HS-27A (cell line): ENCODE results near the gene MED29.

Experiments used
- DNase-seq: peaks from one replicate; pipeline ENCODE4 v3.0.0-alpha.2; 2012; ENCODE audit warnings: low read depth, missing footprints

Gene MED29, protein sequence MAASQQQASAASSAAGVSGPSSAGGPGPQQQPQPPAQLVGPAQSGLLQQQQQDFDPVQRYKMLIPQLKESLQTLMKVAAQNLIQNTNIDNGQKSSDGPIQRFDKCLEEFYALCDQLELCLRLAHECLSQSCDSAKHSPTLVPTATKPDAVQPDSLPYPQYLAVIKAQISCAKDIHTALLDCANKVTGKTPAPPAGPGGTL

DNA sequence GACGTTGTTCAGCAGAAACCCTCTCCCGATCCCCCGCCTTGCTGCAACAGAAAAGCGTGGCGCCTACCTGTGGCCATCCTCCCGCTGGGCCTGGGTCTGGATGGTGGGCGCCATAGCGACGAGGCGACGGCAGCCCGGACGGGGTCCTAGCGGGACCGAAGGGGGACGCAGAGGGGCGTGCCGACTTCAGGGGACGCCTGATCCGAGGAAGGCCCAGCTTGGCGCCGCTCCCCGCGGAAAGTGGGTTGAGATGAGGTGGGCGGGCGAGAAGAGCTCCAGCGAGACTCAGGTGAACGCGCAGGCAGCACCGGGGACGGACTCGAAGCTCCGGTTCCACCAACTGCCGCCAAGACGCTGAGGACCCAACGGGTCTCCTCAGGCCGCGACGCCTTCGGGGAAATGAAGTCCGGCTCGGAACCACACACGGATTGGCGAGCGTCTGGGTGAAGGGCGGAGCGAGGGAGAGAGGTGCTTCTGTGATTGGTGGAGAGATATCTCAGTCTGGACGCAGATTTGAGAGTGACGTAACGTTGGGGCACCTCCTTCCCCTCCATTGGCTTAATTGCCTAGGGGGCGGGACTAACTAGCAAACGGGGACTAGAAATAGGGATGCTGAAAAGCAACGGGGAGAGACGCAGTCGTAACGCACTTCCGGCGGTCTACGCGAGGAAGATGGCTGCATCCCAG is at the start of gene MED29, which contains the start of gene PAF1:
TSS of gene MED29 (plus strand) at position 628 of the 687 bp plus-strand sequence. CDS start at position 673, 45 bp downstream.
TSS of gene PAF1 (minus strand) at position 356 of the 687 bp plus-strand sequence. CDS start at position 114, 242 bp downstream.
- peak; percentile 100 for DNase-seq

DNA sequence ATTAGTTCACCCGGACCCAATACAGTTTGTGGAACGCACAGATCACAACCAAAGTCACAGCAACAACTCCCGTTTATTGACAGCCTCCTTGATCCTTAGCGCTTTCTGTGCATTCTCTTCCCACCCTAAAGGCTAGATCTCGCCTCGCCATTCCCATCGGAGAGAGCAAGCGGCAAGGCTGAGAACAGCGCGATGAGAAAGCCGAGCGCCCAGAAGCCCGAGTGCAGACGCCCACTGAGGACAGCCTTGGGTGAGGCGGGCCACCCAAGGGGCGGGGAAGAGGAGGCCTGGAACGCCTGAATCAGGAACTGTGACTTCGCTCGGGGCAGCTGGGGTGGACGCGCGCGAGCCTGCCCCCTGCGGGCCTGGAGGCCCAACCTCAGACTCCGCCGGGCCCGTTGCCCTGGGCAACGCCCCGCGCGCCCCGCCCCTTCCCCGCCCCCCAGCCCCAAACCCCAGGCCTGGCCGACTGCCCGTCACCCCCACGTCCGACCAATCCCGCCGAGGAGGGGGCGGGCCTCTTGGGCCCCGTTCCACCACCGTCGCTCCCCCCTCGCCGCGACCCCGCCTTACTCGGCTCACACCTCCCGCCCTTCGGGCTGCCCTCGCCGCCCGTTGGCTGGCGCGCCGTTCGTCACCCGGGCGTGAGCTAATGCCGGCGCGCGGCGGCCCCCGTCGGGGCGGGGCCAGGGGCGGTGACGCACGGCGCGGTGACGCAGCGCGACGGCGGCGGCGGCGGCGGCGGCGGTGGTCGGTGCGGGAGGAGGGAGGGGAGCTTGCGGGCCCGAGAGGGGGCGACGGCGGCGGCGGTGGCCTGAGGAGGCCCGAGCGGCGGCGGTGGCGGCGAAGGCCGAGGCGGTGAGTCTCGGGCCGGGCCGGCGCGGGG is 49.2 kb upstream of the MED29 start, which contains the start of gene SAMD4B:
TSS of gene SAMD4B (plus strand) at position 703 of the 886 bp plus-strand sequence. CDS start 14,473 bp downstream, outside the sequence.
- DNase-seq = peak; percentile 96

DNA sequence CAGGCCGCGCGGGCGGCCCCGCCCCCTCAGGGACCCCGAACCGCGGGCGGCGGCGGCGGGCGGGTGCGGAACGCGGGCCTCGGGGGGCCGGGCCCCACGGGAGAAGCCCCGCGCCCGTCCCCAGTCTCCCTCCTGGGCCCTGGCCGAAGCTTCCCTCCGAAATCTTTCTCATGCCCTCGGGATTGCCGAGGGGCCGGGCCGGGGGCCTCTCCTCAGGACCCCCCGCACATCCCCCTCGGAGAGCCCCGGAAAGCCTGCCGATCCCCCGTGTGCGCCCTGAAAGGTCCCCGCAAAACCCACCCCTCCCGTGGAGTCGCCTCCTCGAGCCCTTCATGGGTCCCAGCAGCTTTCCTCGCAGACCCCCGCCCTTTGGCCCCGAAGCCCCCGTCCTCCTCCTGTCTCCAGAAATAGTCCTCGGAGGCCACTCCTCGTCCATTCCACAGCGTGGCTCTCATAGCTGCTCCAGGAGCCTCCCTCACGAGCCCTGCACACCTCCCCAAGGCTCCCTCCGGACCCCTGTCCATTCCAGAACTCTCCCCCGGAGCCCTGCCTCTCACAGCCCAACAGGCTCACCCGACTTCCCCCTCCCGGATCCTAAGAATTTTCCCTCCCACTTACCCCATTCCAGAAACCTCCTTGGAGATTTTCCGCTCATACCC is 48.4 kb upstream of the MED29 start:
- no peak for DNase-seq

DNA sequence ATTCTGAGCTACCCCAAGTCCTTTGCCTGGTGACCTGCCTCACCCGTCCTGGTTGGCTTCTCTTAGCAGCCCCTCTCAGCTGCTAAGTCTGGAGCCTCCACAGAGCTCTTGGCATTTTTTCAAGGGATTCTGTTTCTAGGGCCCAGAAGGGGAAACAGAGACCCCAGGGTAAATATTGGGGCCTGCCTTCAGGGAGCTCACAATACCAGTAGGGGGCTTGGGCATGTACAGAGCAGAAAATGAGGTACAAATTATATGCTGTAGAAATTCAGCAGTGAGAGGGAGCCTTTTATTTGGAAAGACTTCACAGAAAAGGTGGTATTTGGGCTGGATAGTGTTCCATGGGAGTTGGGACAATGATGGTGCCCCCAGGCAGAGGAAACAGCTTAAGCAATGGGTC is 45.2 kb upstream of the MED29 start:
- no peak for DNase-seq

DNA sequence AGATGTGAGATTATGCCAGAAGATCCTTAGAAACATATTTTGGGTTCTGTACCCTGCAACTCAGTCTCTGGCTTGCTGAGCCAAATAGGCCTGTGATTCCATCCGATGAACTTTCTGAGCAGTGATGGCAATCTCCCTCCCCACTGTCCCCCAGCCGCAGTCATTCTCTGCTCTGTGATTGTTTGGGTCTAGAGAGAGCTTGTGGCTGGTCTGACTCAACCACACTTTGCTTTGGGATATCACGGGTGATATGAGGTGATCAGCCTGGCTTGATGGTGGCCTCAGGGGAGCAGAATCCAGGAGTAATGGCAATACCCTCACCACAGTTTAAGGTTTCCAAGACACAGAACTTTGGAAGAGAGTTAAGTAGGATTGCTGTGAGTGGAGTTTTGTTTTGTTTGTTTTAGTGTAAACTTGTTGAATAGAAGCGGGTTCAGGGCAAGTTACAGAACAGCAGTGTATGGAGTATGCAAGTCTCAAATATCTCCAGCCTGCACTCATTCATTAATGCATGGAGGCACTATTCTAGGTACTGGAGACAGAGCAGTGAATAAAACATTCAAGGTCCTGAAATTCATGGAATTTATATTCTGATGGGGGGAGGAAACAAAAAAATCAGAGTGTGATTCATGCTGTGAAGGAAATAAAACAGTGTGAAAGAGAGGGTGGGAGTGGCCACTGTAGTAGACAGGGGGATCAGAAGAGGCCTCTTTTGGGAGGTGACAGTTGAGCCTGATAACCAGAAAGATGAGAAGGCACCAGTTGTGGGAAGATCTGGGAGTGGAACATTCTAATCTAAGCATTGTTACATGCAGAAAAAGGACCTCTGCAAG is 43.6 kb upstream of the MED29 start:
- no peak for DNase-seq

DNA sequence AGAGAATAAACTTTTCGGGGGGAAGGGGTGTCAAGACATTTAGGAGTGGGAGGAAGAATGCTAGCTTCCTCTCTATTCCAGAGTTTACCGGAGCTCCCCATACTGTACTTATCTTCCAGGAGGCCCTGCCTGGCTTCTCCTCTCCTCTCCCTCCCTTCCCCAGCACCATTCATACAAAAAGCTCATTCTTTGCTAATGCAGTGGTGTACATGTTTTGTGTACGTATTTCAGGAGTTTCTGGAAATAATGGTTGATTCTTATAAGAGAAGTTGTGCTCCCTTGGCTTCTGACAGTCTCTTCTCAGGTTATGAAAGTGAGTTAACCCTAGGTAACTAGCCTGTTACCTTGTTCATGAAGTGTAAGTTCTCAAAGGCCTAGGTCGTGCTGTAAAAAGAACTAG is 41.9 kb upstream of the MED29 start:
- DNase-seq = no peak

DNA sequence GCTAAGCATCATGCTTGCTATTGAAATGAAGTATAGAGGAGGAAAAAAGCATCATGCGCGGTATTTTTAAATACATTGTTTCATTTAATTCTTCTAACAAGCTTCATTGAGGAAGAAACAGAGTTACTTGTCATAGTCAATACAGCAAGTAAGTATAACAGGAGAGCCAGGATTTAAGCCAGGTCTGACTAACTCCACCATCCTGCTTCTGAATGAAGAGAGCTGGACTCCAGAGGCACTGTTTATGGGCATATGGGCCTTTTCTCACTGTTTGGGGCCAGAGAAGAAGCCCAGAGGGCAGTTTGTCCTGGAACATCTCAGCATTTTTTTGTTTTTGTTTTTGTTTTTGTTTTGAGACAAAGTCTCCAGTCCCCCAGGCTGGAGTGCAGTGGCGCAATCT is 41.0 kb upstream of the MED29 start:
- DNase-seq = no peak

DNA sequence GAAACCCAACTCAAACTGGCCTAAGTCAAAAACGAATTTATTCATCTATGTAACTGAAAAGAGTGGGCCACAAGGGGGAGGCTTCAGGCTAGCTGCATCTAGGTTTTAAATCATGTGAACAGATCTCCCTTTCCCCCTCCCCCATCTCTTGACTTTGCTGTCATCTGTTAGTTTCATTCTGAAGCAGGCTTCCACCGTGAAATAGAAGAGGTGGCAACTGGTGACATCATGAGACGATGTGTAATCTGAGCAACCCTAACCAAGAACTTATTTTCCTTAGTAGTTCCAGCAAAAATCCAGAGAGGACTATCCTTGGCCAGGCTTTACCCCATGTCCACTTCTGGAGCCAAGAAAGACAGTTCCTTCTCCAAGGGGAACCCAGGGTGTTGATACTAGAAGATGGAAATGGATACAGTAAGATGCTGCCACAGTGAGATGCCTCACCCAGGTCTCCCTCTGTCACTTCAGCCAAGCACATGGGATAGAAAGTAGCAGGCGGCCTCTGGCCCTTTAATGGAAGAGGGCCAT is 39.6 kb upstream of the MED29 start:
- DNase-seq = no peak

DNA sequence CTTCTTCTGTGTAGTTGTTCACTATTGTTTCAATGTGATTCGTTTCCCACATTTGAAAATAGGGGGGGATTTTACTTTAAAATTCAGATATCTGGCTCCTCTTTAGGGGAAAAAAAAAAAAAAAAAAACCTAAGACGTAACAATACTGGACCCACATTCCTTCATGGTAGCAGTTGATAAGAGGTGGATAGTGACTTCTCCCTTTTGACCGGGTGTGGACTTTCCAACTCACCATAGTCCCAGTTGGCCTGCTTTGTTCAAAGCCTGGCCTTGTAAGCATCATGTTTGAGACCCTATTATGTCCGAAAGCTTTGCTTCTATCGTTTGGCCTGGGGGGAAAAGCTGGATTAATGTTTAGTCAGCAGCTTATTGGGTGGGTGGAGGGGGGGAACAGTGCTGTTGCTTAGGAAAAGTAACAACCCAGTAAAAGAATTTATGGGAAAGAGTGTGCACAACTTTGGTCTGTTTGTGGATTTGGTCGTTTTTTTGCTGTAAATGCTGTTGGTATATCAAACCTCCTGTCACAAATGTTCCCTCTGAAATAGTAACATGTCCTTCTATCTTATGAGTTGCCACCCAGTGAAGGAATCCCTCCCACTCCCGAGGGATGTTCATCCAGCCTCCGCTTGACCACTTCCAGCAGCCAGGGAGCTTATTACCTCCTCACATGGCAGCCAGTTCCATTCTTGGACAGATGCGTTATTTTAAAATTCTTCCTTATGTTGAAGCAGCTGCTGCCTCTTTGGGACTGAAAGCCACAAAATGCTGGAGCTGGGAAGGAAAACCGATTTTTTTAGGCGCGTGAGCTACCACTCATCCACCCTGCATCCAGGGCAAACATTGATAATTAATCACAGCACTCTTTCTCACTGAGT is 38.6 kb upstream of the MED29 start:
- DNase-seq = no peak

DNA sequence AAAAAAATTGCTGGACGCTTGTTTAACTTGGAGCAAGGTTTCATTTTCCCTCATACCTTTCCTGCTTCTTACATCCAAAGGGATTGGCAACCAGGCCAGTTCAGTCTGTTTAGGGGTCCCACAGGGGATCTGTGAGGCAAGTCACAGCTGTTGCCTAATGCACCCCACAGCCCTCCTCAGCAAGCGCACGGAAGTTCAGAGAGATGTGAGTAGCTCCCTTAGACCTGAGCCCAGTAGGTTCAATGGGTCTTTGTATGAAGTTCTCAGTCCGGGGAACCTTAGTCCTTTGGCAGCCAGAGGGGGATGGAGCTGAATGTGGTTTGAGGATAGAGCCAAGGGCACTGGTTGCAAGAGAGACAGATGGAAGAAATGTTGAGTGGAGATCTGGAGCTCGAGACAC is 35.9 kb upstream of the MED29 start:
- no peak for DNase-seq

DNA sequence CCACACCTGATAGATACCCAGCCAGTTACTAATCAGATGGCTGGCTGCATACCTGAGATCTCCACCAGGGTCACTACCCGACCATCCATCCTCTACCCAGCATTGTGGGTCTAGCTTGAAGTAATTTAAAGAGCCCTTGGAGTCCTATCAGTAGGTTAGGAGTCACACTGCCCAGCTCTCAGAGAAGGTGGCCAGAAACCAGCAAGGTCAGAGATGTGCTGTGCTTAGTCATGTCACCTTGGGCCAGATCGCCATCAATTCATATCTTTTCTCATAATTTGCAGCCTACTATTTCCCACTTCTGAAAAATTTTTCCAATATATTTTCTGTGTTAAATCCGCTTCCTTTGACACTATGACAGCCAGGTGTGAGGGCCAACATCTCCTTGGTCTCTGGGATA is 35.1 kb upstream of the MED29 start:
- DNase-seq = no peak

DNA sequence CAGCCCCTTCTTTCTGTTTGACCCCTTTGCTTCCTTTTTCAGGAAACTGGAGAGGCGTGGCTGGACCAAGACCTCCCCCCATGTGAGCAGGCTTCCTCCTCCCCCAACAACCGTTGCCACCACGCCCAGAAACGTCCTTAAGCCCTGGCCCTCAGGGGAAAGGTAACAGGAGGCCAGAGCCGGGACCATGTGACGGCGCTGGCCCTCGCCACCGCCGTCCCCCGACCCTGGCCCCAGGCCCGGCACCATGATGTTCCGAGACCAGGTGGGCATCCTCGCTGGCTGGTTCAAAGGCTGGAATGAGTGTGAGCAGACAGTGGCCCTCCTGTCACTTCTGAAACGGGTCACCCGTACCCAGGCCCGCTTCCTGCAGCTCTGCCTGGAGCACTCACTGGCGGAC is 34.5 kb upstream of the MED29 start:
- DNase-seq = no peak

DNA sequence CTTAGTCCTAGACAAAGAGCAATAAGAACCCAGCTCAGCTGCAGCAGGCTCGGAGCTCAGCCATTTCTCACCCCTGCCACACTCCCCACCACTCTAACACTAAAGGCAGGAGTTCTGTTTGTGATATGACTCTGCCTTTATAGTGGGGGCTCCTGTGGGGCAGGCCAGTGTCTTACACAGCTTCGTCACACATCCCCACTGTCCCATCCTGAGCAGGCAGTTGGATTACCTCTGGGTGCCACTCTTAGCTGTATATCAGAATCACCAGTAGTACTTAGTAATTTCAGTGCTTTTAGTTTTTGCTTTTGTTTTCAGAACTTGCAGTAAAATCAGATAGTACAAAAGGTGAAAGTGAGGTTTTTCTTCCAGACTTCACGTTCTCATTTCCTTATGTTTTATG is 32.2 kb upstream of the MED29 start:
- DNase-seq = no peak

DNA sequence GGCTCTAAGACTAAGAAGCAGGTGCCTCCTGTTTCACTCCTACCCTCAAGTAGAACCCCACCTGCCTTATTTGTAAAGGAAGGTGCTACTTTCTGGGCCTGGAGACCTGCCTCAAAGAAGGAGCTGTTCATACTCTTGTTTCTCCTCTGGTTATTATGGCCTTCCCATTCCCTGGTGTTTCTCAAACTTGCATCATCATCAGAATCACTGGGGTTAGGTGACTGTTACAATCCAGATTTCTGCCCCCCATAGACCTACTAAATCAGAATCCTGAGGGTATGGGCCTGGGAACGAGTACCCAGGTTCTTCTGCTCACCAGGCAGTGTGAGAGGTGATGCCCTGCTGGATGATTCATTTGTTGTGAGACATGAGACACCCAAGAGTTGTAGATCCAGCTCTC is 30.6 kb upstream of the MED29 start:
- DNase-seq = no peak

DNA sequence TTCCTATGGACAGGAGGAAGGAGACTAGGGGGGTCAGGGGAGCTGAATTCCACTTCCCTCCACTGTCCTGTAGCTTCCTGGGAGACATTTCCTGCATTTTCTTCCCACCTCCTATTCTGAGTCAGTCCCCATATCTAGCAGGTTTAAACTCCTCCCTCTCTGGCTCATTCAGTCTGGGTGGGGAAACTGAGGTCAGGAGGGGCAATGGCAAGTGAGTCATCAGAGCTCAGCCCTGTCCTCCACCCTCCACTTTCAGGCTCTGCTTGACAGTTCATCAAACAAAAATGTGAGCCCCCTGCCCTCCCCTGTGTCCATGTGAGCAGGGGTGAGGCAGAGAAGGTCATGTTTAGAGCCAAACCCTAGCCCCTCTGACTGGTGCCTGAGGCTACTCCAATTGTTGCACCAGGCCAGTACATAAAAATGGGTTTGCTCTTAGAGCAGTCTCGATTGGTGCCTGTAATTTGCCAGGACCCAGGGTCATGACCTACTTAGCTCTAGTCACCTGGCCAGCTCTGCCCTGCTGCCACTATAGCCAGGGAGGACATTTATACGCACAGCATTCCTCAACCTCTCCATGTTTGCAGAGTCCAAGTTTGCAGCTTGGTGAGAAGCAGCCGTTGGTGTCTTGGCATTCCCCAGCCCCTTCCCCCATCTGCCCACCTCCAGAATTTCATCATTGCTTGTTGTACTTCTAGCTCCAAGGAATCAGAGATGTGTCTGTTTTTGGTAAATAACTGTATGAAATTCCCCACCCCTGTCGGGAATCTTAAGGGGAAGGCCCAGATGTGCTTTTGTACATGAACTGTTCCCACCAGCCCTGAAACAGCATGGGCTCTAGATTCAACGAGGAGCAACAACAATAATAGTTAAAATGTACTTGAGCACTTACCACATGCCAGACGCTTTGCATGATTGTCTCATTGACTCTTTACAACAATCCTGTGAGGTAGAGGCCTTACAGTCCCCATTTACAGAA is 28.2 kb upstream of the MED29 start:
- DNase-seq = peak; percentile 36

DNA sequence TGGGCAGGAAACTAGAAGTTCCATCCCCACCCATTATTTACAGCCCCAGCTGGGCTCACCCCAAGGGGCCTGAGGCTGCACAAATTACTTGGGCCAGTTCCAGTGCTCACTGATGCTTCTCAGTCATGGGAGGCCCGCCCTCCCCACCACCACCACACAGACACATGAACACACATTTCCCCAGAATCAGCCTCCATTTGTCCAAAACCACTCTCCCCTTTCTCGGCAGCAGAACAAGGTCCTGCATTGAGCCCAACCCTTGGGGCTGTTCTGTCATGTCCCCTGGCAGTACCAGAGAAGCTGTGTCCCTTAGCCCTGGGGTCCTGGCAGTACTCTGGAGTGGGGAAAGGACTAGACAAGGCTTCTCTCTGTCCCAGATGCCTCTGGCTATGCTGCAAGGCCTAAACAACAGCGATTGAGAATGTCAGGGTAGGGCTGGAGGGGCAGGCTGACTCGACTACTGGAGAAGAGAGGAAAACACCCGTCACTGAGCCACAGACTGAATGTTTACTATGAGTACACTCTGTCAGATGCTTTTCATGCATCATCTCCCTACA is 27.2 kb upstream of the MED29 start:
- no peak for DNase-seq

DNA sequence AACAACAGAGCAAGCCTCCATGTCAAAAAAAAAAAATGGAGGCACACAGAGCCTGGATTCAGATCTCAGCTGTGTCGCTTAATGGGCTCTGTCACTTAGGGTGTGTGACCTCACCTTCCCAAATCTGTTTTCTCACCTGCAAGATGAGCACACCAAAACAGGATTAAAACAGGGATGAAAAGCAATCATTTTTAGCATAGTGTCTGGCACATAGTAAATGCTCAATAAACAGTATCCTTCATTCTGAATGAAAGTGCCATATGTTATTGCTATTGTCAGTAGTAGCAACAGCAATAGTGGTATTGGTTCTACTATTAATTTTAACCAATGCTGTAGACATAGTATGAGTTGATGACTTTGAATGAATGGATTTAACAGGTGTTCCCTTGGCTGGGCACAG is 25.6 kb upstream of the MED29 start:
- no peak for DNase-seq

DNA sequence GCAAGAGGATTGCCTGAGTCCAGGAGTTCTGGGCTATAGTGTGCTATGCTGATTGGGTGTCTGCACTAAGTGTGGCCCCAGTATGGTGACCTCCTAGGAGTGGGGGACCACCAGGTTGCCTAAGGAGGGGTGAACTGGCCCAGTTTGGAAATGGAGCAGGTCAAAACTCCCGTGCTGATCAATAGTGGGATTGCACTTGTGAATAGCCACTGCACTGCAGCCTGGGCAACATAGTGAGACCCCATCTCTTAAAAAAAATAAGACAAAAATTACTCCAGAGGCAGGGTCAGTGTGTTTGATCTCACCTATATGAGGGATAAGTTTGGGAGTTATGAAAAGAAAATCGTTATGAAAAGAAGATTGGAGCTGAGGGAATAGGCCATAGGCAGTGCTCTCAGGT is 22.0 kb upstream of the MED29 start:
- no peak for DNase-seq
